ENCODE measurements around the gene GPC6.
"Not testable (repeated sequence)": the region's sequence is repeated elsewhere in the genome, so short reads cannot be mapped to it uniquely, and the experiment has no call there.

Gene GPC6

DNA sequence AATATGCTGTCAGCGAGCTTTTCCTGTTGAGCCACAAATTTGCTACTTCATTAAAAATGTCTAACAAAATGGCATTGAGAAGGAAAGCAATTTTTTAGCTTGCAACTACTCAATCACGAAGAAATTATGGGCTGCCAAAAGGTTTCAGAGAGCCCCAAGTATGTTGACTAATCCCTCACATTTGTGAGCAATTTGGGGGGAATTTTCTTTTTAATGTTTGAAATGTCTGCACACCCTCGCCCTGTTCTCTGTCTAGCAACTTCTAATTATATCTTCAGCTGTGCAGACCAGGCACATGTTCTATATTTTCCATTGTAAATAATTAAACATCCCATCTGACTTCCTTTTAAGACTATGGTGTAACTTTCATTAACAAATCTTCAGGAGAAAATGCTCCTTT lies 1060.0 kb downstream of the GPC6 start:
- no peak for DNase-seq

DNA sequence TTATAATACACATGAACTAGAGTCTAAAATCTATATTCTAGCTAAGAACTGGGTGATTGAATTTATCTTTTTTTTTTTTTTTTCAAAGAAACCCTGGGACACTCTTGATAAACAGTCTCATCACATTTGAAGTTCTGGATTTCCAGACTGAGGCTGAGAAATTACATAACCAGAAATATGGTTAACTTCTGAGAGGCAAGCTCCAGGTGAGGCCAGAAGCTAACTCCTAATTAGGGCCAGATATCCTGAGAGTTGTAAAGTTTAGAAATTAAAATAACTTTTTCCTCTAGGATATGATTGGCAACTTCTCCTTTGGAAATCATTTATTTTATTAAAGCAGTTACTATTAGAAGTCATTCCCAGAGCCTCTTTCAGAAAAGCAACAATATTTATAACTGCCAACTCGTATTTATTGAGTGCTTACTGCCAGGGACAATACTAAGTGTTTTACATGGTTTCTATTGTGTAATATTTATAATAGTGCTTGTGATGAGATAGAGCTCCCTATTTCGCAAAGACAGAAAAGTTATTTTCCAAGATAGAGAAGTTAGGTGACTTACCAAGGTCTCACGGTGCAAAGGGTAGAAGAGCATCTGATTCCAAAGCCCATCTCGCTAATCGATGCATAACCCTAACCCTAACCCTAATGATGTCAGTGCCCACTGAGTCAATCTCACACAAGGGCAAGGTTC lies 1065.2 kb downstream of the GPC6 start:
- DNase-seq: no peak

DNA sequence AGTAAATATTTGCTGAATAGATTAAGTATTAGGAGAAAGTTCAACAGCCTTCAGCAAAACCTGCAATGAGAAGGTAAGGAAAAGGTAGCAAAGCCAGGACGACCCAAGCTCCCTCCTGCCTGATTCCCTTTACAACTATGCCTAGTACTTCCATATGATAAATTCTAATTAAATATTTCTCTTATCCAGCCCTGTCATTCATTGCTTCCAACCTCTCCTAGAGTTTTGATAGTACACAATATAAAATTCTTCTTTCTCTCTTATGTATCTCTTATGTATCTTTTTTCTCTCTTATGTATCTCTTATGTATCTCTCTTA lies 1065.7 kb downstream of the GPC6 start:
- no peak for DNase-seq

DNA sequence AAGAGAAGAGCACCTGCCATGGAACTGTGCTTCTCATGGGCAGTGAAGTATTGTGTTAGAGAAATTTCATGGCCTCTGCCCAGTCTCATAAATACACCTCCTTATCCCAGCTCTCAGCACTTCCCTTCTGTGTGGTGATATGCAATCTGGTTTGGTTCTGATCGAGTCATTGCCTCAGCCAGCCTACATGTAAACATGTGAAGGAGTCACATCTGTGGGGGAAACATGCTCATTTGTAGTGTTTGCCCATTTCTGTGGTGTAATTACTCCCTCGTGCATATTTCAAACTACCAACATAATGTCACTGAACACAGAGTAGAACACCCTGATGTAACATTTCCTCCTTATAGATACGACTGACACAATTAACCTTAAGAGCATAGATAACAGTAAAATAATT lies 1069.9 kb downstream of the GPC6 start:
- no peak for DNase-seq

- no peak for DNase-seq
Measured at GRCh38 chr13:94298346-94298745, 1071.7 kb downstream of the GPC6 start.

DNA sequence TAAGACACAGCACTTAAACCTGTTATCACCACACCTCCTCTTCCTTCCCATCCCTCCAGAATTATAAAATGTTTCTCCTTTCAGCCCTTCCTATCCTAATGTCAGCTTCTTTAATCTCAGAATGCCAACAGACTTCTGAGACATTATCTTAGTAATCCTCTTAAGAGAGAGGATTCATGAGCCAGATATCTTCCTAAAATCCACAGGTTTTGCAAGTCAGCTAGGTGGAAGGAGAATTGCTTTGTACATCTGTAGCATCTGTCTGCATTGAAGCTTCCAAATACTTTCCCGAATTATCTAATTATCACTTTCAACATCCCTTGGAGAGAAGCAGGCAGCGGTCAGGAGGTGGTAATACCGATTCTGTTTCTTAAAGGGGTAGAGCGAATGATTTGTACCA lies 1073.8 kb downstream of the GPC6 start:
- DNase-seq: no peak

DNA sequence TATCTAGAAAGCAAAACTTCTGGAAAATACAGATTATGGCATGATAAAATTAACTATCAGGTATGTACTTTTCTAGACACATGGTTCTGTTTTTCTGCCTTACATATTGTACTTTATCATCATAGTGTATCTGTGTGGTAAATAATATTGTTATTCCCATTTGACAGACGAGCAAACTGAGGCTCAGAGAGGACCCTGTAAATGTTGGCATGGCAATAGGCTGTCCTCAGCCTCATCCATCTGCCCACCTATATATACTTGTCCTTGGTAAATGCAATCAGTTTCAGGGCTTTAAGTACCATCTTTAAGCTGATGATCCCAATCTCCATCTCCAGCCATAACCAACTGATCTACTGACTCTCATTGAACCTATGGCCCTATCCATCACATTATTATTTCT lies 1074.9 kb downstream of the GPC6 start:
- DNase-seq: no peak

GRCh38 chr13:94302847-94303565 lies 1076.4 kb downstream of the GPC6 start:
- not testable (repeated sequence) for DNase-seq

GRCh38 chr13:94303644-94304174 lies 1077.1 kb downstream of the GPC6 start:
- no peak for DNase-seq

DNA sequence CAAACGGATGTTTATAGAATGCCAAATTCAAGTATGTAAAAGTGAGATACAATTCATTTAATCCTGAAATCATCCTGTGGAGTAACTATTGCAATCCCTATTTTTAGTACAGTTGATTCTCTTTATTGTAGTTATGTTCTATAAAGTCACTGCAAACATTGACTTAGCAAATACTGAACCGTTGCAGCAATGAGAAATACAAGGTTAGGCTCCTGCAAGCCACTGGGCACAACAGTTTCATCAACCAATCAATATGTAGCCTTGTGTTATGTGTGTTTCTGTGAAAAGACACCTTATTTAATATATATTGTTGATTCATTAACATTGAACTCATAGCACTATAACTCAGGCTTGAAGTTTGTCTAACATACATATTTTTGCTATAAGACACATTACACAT lies 1078.4 kb downstream of the GPC6 start:
- no peak for DNase-seq

DNA sequence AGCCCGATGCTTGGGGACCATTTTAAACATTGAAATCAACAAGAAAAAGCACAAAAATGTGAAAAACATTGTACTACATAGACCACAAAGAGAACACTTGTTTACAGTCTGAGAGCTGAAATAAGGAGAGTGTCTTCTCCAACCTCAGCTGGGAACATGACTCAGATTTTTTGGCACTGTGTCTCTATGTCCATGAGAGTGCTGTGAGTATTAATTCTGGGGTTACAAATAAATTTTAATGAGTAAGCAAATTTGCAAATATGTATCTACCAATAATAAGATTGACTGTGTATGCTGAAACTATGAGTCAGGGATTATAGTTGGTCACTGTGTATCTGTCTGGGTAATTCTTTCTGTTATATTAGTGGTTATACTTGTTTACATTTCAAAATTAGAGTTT lies 1078.9 kb downstream of the GPC6 start:
- no peak for DNase-seq

- DNase-seq: no peak
Measured at GRCh38 chr13:94305934-94306333, 1079.3 kb downstream of the GPC6 start.

- no peak for DNase-seq
Measured at GRCh38 chr13:94308832-94309231, 1082.2 kb downstream of the GPC6 start.

- DNase-seq: no peak
Measured at GRCh38 chr13:94309576-94309975, 1083.0 kb downstream of the GPC6 start.

- DNase-seq: no peak
Measured at GRCh38 chr13:94309997-94310855, 1083.6 kb downstream of the GPC6 start.

DNA sequence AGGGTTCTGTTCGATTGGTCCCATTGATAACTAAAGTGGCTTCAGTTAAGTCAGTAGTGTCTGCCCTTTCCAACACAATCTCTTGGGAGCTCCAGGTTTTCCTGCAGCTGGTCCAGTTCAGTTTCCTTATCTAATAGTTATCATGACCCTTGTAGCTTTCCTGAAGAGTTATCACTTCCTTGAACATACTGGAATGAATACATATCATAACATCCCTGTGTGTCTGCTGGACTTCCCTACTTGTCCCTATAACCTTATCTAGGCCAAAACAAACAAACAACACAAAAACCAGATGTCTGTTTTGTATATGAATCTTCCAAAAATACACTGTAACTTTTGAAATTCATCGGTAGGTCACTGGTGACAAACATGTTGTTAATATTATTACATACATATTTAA lies 1085.3 kb downstream of the GPC6 start:
- DNase-seq: no peak

GRCh38 chr13:94312511-94313216 lies 1086.1 kb downstream of the GPC6 start:
- DNase-seq: no peak

DNA sequence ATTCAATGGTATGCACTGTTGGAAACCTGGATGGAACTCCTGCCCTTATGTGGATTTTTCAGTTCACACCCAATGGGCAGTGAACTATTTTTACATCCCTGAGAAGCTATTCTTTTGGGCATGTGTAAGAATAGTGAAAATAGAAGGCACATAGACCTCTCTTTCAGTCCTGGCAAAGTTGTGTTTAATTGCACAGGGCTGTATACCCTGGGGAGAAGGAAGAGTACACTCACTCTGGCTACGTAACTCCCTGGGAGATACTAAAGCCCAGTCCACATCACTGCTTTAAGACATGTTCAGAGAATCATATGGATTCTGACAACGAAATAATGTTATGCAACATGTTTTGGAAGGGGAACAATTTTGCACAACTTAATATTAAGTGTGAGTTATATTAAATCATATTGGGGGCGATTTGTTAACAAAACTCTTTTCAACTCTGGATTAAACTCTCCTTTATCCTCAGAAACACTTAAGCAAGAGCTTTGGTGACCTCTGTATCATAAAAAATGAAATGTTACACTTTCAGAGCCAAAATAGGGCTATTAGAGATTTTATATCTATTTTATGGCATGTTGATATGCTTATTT lies 1086.8 kb downstream of the GPC6 start:
- DNase-seq: no peak

DNA sequence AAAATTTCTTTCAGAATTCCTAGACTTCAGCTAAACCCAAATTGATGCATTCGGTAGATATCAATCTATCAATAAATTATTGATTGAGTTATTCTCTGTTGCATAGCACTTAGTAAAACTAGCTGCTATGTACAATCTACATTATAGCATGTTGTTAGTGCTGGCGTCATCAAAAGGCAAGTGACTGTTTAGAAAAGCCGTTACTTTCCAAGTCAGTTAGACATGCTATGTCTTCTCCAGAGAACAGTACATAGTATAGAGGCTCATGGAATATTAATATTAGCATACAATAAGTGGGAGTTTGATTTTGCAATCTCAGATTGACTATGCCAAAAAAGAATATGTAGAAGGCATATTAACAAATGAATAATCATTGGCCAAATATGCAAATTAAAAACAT lies 1087.3 kb downstream of the GPC6 start:
- no peak for DNase-seq

GRCh38 chr13:94315188-94315587 lies 1088.6 kb downstream of the GPC6 start:
- DNase-seq: no peak

- no peak for DNase-seq
Measured at GRCh38 chr13:94317063-94317491, 1090.5 kb downstream of the GPC6 start.

DNA sequence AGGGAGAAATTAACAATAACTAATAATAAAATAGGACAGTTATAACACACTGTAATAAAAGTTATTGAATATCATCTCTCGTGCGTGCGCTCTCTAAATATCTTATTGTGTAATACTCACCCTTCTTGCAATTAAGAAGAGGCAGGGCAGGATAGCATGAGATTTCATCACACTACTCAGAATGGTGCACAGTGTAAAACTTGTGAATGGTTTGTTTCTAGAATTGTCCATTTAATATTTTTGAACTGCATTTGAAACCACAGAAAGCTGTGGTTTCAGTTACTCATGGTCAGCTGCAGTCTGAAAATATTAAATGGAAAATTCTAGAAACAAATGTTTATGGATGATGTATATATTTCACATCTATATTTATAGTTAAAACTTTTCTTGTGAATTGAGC lies 1091.8 kb downstream of the GPC6 start:
- DNase-seq: no peak

GRCh38 chr13:94319501-94319900 lies 1092.9 kb downstream of the GPC6 start:
- no peak for DNase-seq

Measured in T1000 (cell line).